Measurements from ENCODE around the gene KIT.

The KIT gene

DNA sequence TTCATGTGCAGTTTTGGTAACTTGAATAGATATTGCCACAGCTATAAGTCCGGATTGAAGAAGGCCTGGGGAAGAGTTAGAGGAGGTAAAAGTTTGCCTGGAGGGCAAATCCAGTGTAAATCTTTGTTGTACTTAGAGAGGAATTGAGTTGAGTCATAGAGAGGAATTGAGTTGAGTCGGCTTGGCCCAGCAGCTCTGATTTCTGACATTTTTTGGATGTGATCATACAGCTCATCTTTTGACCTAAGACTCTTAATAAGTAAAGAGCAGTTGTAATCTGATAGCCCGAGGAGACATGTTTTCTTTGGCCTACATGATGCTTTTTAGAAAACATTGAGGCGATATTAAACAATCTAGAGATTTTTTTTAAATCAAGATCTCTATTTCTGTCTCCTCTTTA is 3.9 kb downstream of the KIT start:
- DNase-seq: no peak

DNA sequence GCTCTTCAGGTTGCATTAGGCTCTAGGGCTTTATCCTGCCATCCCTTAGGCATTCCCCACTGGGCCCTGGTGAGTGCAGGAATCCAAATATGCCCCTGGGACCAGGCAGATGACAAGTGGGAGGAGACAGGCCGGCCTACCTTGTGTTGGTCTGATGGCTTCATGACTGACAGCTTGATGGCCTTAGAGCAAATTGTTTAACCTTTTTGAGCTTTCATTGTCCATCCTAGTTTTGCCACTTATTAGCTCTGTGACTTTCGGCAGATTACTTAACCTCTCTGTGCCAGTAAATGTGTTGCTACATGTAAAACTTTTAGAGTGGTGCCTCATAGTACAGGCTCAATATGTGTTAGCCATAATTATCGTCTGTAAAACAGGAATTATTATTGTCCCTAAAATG is 4.4 kb downstream of the KIT start:
- DNase-seq: no peak

DNA sequence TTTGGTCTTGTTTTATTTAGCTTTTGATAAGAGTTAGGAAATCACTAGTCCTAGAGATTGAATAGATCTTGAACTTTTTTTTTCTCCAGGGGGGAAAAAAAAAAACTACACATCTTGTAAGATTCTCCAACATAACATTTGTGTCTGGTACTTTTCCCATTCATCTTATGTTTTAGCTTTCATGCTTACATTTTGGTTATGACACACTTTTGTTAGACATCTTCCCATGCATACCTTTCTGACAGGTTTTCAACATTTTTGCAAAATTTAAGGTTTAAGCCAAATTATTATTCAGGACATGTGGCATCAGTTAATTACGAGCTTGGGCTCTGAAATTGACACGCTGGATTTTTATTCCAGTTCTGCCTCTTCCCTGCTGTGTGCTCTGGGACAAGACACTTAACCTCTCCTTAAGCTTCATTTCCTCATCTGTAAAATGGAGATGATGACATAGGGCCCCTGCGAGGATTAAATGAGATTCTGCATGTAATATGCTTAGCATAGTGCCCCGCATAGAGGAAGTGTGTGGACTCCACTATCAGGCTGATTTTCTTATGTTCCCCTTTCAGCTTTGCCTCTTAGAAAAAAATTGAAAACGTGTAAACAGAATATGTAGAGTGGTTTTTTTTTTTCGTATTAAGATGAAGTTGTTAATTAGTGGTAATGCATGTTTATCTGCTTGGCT is 5.3 kb downstream of the KIT start:
- no peak for DNase-seq

DNA sequence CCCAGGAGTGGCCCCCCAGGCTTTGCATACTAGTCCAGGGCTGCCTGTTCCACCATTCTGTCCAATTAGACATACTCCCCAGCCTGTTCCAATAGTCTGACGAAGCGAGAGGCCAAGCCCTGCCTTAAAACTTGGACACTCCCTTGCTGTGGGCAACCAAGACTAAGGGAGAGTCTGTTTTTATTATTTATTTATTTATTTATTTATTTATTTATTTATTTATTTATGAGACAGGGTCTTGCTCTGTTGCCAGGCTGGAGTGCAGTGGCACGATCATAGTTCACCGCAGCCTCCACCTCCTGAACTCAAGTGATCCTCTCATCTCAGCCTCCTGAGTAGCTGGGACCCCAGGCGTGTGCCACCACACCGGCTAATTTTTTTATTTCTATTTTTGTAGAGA is 6.6 kb downstream of the KIT start:
- DNase-seq: no peak

DNA sequence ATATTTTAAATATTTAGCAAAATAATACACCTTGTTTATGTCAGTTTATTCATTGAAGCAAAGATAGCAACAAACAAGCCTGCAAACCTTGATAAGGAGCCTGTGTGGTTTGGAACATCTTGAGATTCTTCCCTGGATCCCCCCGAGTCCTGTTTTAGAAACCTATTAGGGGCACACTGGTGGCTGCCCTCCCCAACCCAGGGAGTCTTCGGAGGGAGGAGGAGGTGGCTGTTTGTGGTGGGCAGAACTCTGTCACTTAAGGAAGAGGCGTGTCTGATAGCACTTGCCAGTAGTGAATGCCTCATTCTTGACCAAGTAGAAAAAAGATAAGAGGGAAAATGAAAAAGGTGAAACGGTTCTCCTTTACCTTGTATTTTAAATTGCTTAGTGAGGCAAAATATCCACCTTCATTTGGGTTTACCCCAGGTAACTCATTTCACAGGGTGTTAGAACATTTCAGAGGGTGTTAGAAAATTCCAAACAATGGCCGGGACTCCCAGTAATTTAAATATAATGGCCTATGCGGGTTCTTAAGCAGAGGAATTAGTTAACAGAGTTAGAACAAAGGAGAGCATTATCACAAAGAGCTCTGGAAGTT is 10.4 kb downstream of the KIT start:
- no peak for DNase-seq

DNA sequence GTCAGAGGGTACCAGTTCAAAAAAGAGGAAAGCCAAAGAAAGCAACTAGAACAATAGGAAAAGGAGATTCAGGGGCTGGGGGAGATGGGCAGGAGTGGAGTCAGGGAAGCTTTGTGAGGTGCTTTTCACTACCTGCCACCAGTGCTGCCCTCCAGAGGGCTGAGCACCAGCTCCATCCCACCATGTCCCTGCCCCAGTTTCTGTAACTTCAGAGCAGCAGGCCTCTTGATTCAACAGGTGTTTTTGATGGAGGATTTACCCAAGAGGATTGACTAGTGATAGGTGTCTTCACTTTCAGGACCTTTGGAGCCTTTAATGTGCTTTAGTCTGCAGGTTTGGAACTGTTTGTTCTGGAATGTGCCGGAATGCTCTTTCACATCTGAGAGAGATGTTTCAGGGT is 12.1 kb downstream of the KIT start:
- DNase-seq: no peak

DNA sequence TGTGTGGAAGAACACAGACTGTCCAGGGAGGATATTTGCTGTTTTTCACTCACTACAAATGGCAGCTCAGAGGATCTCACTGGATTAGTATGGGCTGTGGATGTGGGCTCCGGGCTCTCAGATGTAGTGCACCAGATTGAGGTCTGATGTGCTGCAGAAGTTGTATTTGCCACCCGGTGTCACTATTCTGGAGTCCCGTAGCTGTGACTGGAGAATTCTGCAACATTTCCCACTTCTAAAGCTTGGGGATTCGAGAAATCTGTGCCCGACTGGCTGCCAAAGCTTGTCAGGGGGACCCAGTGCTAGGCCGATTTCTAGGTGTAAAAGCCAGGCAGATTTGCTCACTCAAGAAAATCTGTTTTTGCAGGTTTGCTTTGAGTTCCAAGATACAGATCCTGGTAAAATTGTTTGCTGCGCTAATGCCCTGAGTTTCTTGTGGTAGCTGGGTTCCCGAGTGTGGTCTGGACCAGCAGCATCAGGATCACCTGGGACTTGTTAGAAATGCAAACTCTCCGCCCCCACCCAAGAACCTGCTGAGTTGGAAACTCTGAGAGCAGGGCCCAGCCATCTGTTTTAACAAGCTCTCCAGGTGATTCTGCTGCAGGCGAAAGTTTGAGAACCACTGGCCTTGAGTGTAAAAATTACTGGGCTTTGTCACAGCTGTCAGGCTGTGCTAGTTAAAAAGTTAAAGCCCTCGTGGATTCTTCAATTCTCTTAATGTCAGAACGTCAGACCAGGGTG is 18.1 kb downstream of the KIT start:
- no peak for DNase-seq

DNA sequence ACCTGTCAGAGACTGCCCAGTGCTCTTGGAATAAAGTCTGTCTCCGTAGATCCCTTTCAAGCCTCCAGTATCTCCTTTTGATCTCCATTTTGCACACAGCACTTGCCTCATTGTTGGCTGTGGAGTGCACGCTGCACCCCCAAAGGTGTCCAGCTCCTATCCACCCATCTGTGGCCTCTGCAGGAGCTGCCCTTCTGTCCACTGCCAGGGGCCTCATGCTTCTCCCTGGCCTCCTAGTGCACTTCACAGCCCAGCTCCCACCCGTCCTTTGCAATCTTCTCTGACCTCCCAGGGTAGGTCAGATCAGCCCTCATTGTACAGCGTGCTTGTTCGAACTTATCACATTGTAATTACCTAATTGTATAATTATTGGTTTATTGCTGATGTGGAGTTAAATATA is 18.9 kb downstream of the KIT start:
- DNase-seq: no peak

DNA sequence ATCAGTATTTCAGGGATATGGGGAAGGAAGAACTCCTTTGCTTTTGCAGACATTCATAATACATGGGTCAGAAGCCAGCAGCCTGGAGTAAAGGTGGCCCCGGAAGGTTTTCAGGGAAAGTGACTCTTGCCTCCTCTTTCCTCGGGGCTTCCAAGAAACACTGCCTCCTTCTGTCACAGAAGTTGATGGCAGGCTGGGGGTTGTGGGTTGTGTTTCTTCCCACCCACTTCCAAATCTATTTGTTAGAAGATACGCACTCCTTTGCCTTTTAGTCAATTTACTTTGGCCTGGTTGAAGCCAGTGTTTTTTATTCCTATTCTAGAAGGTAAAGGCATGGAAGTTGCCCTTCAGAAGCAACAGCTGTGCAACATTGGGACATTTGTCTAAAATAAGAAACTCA is 19.7 kb downstream of the KIT start:
- DNase-seq: no peak

DNA sequence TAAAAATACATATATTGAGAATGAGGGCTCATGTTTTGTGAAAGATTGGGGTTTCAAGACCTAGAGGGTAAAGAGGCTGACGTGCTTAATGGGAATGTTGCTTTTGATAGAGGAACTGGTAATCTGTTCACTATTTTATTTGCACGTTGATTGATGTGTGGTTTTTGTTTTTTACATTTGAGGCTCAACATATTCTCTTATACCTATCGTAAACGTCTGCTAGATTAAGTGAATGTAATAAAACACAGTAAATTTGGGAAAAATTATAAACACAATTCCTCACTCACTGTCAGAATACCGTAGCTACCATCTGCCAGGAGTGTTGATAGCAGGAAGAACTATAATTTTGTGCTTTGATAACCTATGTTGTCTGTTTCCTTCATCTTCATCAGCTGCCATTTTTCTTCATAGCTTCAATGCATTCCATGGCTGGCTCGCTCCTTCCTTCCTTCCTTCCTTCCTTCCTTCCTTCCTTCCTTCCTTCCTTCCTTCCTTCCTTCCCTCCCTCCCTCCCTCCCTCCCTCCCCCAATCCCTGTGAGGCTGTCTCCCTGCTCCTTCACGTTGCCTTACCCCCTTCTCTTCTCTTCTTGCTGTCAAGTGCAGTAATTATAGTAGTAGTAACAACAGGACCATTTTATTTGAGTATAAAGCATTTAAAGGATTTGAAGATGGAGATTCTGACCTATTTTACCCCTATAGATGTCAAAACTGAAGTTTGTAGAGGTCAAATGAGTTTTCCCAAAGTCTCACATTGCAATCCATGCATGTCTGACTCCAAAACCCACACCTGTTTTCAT is 20.3 kb downstream of the KIT start:
- no peak for DNase-seq

DNA sequence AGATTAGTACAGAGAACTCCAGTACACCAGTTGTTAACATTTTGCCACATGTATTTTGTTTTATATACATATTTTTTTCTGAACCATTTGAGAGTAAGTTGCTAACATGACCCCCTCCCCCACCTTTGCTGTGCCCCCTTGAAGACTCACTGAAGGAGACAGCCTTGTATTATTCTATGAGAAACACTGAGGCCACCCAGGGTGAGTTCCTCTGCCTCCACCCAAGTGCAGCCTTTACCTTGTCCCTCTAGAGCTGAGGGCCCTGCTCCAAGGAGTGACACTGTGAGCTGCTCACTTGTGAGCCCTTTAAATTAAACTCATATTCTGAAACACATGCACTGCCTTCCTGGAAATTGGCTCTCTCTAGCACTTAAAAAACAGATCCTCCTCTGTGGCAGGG is 21.1 kb downstream of the KIT start:
- DNase-seq: no peak

DNA sequence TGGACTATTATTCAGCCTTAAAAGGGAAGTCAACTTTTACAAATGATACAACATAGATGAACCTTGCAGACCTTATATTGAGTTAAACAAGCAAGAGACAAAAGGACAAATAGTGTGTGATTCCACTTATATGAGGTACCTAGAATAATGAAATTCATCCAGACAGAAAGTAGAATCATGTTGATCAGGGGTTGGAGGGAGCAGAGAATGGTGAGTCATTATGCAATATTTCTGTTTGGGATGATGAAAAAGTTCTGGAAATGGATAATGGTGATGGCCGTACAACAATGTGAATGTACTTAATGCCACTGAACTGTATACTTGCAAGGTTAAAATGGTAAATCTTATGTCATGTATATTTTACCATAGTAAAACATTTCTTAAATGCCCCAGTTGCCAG is 22.1 kb downstream of the KIT start:
- no peak for DNase-seq

DNA sequence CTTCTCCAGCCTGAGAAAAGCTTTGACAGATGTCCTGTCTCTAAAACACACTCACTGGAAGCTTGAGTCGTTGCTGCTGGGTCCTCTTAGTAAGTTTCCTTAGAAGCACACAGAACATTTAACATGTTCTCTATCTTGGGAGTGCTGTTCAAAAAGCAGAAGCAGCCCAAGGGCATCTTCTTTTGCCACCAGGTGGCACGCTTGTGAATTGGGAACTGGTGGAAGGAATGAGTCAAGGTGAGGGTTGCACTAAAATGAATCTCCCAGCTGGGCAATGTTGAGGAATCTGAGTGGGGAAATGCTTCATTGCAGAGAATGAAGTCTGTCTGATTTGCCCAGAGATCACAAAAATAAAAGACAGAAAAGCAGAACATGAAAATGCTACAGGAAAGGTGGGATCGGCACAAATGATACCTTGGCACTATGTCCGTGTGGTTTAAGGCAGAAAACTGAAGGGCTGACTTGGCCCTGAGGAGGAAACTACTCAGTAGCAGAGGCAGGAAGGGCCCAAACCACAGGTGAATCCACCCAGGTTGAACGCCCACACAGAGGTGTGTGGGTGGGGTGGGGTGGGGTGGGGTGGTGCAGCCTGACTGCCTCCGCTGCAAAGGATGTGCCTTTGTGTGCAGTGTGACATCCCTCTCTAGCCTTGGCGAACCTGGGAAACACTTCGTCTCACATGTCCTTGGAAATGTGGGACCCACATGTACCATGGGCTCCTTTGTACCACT is 26.0 kb downstream of the KIT start:
- DNase-seq: peak; percentile 47

DNA sequence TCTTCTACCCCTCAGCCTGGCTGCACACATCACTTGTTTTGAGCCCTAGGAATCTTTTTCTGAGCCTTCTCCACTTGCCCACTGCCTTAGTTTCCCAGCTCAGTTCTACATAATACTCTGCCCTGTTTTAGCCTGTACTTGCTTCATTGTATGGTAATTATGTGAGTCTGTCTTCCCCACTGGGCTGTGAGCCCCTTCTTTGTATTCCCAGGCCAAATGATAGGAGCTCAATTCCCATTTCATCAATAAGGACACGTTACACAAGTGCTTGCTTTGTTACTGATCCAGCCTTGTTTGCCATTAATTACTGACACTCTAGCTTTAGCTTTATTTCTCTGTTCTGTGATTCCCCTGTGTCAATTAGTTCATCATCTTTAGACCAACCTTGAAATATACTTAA is 28.1 kb downstream of the KIT start:
- no peak for DNase-seq

DNA sequence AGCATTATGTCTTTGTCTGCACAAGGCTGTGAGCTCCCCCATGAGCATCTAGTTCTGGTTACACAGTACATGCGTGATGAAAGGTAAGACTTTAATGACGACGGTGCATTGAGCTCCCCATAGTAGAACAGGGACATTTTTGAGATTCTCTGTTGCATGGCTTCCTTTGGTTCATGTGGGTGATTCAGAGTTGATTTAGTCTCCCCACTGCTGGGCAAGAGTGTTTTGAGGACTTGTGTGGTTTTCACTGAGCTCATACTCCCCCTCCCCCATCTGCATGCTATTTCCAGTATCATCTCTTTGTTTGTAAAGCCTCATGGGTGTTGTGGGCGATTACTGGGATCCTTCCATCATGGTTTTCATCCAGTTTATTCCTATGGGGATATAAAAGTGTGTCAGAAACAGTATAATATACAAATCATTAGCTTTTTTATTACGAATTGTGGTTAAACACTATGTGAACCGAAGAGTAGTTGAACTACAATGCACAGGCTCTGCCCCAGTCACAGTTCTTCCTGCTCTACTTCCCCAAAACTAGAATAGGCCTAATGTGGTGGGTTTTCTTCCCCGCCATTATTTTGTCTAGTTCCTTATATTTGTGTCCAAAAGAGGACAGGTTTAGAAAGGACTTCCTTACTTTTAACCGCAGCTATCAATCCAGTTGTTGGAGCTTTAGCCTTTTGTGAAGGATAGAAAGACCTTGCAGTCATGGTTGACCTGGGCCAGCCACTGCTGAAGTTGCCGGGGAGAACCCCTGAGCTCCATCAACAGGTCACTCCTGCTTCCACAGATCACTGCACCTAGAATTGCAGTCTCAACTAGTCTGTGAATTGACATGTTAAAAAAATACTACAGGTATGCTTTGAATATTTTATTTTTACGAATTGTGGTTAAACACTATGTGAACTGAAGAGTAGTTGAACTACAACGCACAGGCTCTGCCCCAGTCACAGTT is 30.4 kb downstream of the KIT start:
- DNase-seq: no peak

DNA sequence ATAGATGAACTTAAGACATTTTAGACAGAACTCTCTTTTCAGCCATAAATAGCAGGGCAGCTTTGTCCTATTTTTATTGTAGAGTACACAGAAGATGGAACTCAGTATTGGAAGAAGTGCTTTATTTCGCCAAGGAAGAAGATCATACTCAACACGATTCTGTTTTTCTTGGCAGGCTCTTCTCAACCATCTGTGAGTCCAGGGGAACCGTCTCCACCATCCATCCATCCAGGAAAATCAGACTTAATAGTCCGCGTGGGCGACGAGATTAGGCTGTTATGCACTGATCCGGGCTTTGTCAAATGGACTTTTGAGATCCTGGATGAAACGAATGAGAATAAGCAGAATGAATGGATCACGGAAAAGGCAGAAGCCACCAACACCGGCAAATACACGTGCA is 37.6 kb downstream of the KIT start:
- DNase-seq: no peak

DNA sequence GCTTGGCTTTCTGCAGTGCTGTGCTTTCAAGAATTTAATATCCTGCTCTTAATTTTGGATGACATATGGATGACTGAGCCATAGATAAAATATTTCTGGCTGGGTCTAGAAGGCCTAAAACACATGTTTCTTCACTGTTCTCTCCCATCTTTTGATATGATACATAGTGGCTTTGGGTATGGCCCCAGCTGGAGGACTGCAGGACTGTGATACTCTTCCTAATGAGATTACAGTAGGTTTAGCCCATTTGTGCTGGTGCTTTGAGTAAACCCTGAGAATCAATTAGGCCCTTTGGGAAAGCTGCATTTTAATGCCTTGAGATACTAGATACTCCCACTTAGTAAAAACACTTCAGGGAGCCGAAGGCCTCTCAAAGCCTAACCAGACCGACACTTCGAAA is 38.0 kb downstream of the KIT start:
- no peak for DNase-seq

DNA sequence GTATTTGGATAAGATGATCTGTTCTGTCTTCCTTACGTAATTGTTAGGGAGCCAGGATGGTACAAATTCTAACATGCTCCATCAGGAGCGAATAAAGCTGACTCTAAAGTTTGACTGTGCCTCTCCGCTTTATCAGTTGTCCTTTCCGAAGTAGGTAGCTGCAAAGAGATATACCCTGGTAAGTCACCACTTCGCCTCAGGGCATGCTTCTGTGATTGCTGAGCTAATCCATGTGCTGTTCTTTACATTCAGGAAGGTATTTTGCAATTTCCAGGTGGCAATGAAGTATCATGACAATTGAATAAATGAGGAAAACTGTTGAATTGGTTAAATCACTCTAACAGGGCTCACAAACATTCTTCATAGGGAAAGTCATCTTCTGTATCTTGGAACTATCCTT is 38.9 kb downstream of the KIT start:
- DNase-seq: no peak

DNA sequence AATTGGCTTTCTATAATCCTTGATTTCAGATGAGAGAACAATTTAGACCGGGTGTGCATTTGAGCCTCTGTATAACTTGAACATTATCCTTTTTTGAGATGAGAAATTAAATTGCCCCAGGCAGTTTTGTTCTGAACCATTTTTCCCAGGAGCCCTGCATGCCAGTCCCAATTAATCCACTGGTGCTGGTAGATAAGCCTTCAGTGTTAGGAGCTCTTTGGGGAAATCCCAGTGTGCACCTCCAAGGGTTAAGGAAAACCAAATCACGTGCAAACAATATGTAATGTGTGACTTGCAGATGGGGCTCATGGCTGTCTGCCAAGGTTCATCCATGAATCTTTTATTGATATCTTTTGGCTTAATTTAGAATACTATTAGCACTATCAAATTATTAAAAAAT is 43.2 kb downstream of the KIT start:
- DNase-seq: no peak

DNA sequence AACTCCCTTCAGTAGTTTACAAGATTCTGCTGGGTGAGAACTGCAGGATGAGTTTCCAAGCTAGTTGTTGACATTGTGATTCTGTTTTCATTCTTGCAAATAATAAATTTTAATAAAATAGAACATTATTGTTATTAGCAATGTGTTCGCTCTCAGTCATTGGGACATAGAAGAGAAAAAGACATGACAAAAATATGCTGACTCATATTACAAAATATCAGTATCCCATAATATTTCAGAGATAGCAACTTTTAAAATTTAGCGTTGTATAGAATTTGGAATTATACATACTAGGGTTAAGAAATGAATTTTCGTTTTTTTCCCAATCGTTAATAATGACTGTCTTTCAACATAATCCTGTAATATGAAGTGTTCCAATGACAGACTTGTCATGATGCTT is 45.4 kb downstream of the KIT start:
- no peak for DNase-seq

DNA sequence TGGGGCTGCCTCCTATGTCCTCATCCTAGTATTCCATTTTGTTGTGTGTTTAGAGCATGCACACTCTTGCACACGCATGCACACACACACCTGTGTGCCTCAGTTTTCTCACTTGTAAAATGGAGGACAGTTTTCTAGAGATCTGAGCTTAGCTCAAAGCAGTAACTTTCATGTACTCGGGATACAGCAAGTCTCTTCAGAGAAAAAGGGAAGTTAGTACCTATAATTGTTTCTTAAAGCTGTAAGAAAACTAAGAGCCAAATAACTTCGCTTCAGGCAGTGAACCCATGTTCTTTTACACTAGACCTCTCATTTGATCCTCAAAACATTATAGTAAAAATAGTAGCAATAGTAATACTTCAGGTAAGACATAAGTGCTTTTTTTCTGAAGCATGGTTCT is 49.6 kb downstream of the KIT start:
- DNase-seq: no peak

Measured in activated CD4-positive, alpha-beta T cell treated with anti-CD3 and anti-CD28 coated beads, Interleukin-2, amount 50 U/mL, for 16 hours (primary cell).